SK-N-DZ (cell line): ENCODE measurements around the gene CCND1.
"Not testable (repeated sequence)": the region's sequence is repeated elsewhere in the genome, so short reads cannot be mapped to it uniquely, and the experiment has no call there.

Source experiments
- DNase-seq: peaks from one replicate; pipeline ENCODE4 v3.0.0-alpha.2; 2015; ENCODE audit warnings: low spot score

Gene CCND1

DNA sequence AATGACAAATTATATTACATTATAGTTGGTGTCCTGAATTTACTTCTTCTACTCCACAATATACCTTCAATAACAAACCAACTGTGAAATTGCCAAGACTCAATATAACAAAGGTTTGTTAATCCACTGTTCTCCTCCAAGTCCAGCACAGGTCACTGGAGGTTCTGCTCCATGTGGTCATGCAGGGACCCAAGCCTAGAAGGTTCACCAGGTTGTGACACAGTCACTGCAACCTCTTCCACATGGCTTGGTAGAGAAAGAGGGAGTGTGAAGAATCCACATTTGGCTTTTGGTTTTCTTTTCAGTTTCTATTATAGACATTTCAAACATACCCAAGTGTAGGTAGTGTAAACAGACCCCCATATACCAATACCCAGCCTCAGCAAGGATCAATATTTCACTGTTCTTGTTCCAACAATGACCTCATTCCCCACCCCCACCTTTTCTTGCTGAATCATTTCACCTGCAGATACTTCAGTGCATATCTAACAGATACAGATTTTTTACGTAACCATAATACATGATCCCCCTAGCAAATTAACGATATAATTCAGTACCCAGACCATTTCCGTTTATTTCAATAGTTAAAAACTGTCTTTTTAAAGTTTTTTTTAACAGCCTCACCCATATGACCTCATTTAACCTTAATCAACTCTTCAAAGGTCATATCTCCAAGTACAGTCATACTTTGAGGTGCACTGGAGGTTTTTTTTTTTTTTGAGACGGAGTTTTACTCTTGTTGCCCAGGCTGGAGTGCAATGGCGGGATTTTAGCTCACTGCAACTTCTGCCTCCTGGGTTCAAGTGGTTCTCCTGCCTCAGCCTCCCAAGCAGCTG lies 48.7 kb downstream of the CCND1 start:
- no peak for DNase-seq

DNA sequence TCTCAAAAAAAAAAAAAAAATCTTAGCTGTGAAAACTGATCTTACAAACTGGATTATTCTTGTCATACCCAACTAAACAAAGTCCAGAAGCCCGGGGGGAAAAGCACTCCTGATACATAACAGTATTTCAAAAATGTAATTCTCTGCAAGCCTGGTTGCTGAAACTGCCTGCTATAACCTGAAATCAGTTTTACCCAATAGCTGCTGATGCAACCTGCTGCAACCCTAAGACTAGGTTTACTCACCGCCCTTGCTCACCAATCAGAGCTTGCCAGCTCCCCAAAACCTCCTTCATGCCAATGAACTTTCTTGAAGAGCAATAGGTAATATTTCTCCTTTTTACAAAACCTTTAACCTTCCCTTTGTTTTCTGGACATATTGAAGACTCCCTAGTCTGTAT lies 50.5 kb downstream of the CCND1 start:
- DNase-seq, result peak; percentile 38

DNA sequence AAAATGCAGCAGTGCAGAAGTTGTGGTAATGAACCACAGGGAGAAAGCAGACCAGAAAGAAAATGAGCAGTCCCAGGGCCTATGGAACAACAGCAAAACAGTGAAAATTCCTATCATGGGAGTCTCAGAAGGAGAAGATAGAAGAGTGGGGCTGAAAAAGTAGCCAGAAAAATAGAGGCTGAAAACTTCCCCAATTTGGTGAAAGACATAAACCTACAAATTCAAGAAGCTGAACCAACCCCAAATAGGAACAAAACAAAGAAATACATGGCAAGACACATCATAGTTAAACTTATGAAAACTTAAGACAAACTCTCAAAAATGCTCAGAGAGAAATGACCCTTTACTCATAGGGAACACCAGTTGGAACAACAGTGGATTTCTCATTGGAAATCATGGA lies 51.5 kb downstream of the CCND1 start:
- no peak for DNase-seq

DNA sequence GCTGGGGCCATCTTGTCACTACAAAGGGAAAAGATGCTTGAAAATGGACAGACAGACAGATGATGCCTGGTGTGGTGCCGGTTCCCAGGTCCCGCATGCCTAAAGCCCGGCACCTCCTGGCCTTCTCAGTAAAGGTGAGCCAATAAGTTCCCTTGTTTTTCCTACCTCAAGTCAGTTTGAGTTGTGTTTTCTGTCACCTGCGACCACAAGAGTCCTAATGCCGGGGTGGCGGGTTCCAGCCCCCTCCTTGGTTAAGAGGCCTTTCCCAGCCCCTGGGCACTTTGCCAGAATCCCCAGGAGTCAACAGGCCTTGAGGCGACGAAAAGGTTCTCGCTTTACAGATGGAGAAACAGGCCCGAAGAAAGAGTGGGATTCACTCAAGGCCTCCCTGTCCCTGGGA lies 53.8 kb downstream of the CCND1 start:
- no peak for DNase-seq

DNA sequence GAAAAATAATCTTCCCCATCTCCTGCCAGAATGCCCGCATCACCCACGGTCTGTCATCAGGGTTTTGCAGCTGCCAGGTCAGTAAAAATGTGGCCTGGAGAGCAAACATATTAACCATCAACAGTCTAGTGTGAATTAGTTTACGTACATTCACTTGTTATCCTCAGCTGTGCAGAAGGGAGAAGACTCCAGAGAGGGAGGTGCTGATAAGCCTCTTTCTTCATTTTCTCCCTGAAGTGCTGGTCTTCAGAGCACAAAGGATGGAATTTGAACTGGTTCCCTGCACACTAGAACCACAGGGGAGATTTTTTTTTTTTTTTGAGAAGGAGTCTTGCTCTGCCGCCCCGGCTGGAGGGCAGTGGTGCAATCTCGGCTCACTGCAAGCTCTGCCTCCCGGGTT lies 54.6 kb downstream of the CCND1 start:
- no peak for DNase-seq

DNA sequence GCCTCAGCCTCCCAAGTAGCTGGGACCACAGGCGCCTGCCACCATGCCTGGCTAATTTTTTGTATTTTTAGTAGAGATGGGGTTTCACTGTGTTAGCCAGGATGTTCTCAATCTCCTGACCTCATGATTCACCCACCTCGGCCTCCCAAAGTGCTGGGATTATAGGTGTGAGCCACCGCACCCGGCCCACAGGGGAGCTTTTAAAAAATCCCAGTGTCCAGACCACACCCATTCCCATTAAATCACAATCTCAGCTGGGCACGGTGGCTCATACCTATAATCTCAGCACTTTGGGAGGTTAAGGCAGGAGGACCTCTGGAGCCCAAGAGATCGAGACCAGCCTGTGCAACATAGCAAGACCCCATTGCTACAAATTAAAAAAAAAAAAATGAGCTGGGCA lies 55.0 kb downstream of the CCND1 start:
- DNase-seq, result not testable (repeated sequence)

DNA sequence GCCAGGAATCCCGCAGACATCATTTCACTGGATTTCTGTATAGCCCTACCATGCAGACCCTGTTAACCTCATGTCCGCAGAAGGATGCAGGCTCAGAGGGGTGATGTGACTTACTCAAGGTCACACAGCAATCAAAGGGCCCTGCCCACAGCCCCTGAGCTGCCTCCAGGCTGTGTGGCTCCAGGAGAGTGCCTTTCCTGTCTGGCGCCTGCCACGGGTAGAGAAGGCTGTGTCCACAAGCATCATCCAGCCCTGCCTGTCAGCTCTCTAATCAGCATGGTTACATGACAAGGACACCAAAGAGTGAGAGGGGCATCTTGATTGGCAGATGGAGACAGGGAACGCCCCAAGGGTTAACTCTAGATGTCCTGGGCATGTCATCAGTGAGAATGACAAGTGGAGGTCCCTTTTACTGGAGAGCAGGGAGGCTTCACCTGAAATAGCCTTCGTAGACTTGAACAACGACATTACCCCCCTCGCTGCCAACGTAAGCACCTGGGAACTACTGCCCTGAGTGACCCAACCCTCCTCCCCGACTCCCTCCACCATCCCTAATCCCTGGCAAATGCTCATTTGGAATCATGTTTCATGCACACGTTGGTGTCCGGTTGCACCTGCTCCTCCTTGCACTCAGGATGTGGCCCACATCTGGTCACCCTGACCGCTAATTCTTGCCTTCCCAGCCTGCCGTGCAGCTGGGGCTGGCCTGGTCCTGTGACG lies 56.0 kb downstream of the CCND1 start:
- DNase-seq, result peak; percentile 59

DNA sequence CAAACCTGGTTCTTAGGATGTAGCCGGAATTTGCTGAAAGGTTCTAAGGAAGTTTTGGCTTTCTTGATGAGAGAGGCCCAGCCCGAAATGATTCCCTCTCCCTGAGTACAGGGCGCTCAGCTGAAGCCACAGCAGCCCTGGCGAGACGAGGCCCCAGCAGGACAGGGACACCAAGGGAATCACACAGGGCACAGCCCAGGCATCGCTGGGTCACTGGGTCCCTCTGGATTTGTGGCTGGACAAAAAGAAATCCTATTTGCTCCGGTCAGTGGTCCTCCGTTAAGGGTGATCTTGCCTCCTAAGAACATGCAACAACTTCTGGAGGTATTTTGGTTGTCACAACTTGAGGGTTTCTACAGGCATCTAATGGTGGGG lies 56.5 kb downstream of the CCND1 start:
- DNase-seq, result no peak

DNA sequence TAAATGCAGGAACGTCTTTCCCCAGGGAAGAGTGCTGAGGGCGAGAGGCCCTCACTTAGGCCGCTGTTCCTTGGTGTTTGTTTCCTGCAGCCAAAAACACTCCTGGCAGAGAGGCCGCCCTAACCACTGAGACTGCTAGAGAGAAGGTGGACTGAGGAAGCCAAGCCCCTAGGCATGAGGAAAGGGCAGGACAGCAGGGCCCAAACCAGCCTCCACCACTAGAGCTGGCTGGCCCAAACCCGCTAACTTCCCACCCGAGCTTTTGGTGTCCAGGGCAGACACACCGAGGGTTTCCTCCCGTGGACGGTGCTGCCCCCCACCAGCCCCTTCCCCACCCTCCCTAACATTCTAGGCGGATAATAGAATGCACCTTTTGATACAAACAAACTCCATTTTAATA lies 56.9 kb downstream of the CCND1 start:
- no peak for DNase-seq

DNA sequence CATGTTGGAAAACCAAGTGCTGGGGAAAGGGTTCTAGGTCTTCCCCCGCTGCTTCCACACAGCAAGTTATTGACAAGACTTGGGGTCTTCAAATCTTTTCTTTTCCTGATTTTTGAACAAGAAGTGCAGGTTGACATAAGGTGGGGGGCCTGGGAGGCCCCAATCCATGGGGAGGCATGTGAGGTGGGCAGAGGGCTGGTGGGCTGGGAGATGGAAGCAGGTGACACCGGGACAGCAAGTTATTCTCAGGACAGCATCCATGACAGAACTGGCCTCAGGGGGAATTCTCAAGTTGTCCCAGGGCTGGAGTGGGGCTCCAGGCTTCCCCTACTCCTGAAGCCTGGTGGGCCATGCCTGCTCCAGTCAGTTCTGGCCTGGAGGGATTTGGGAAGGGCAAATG lies 57.4 kb downstream of the CCND1 start:
- no peak for DNase-seq

DNA sequence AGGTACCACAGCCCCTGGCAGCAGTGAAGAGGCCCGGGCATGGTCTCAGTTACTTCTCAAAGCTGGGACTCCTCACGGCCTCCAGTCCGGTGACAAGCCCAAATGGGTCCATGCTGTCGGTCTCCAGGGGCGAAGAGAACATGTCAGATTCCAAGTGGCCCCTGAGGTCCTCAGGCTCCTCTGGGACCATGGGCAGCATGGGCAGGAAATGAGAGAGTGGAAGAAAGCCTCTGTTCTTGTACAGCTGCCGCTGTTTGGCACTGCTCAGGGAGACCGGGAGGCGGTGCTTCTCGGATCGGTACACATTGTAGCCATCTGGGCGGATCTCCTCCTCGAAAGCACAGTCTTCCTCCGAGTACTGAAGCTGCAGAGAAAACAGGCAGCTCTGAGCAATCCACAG lies 58.3 kb downstream of the CCND1 start:
- no peak for DNase-seq

DNA sequence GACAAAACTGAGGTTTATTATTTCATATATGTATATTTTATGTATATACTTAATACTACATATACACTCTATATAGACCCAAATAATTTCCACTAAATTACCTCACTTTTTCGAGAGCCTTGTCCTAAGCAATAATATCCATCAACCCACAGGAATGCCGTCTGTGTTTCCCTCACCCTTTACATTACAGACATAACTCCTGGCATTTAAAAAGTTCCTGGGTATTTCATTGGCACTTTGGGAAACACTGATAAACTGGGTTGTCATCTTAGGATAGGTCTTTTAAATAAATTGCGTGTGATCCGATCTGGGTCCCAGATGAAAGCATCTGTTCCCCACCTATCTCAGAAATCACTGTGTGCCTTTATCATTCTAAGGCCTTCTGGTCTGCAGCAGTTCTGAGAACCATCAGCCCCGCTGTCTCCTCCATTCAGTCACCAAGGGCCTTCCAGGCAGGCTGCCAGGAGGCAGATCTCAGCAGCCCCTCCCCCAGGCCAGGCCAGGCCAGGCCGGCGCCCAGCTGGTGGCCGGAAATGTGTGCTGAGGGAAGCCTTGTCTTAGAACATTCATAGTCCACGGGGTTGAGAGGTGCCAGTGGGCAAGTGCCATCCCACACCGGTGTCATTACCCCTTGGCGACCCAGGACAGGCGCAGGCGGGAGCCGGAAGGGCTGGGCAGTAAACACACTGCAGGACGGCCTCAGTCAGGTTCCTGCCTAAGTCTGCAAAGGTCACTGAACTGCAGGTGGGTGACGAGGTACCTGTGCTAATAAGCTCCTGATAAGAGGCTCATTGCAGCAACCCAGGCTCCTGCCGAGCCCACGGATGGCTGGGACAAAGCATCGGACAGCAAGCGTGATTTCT lies 59.6 kb downstream of the CCND1 start:
- peak; percentile 71 for DNase-seq

DNA sequence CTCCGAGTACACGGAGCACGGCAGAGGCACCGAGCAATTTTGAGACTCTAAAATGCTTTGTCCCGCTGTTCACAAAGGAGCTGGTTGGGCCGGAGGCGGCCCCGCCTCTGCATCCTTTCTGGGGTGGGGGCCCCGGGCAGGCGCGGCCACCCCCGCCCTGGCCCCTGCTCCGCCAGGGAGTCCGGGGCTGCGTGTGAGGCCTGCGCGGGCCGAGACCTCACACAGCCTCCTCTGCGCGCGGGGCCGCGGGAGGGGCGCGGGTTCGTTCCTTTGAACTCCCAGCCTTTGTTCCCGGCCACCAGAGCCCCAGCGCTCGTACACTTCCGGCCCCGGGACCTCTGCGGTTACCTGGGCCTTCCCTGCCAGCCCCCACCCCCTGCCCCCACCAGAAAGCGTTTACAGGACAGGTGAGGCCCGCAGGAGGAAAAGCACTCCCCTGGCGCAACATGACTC lies 61.3 kb downstream of the CCND1 start:
- DNase-seq, result no peak

DNA sequence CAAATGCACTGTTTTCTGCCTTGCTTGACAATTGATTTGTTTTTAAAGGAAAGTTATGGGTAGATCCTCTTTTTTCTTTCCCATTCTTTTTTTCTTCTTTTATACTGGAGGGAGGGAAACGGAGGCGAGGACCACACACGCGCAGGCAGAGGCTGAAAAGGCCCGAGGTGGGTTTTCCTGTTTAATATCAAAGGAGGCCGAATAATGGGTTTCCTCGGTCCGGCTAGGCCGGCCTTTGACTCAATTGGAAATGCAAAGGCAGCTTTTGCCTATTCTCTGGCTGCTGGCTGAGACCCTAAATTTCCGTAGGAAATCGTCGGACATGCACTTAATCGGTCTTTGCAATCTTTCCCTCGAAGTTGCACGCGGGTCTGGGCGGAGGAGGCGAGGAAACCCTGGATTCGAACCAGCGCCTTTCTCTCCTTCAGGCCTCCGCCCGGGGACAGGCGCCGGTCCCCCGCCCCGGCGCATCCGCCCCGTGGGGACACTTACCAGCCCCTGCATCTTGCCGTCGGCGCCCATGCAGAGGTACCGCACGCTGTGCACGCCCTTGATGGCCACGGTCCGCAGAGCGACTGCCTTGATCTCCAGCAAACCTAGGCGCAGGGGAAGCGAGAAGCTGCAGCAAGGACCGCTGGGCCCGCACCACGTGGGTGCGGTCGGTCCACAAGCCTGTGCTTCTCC lies 62.0 kb downstream of the CCND1 start:
- DNase-seq, result no peak

DNA sequence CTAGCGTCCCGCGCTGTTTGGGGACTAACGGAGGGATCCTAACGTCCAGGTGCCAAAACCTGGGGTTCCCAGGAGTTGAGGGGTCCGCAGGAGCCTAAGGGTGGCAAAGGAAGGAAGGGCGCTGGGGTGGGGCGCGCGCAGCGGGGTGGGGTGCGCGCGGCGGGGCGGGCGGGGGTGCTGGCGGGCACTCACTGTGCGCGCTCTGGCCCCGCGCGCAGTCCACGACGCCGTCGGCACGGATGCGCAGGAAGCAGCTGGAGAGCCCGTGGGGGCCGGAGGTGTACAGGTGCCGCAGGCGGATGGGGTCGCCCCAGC lies 62.5 kb downstream of the CCND1 start:
- DNase-seq, result no peak
